CD4-positive, alpha-beta T cell treated with Interleukin-10 for 1 hour (primary cell): ENCODE measurements around the gene CA5A.

Experiments used
- DNase-seq: peaks from one replicate; pipeline ENCODE4 v3.0.0-alpha.2; 2020

The CA5A gene

DNA sequence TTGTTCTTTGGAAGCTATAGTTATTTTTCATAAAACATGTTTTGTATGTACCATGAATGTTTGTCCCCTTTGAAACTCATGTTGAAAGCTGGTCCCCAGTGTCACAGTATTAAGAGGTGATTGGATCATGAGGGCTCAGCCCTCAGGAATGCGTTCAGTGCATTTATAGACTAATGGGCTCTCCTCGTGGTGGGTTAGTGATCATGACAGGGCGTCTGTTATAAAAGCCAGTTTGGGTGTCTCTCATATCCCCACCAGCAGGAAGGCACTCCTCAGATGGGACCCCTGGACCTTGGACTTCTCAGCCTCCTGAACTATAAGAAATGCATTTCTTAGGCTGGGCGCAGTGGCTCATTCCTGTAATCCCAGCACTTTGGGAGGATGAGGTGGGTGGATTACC, 25.3 kb upstream of the CA5A start:
- no peak for DNase-seq

DNA sequence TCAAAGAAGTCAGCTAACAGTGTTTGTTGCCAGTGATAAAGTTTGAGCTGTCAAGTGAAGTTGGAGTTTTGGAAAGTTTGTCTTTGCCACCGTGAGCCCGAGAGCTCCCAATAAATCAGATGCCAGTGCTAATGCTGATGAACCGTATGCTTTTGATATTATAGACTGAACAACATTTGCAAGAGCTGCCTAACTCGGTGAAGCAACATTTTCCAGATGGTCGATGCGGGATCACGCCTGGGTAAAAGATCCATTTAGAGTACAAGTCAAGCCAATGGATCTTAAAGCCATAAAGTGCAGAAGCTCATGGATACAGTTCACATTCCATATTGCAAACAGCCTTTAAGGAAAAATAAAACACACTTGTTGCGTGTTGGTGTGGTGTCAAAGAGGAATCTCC, 24.5 kb upstream of the CA5A start:
- DNase-seq = no peak

DNA sequence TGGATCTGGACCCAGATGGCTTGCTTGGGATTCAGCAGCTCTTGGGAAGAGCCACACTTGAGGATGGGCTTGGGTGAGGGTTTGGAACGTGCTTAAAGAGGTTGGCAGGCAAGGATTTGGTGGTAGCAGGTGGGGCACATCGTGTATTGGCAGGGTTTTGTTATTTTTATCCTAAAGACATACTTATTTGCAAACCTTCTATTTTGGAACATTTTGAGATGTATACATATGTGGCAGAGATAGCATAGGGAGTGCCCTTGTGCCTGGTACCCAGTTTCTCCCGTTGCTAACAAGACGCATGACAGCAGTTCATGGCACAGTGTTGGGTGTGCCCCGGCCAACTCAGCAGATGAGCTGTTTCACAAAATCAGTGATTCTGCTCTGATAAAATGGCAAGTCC, 24.0 kb upstream of the CA5A start:
- DNase-seq = no peak

DNA sequence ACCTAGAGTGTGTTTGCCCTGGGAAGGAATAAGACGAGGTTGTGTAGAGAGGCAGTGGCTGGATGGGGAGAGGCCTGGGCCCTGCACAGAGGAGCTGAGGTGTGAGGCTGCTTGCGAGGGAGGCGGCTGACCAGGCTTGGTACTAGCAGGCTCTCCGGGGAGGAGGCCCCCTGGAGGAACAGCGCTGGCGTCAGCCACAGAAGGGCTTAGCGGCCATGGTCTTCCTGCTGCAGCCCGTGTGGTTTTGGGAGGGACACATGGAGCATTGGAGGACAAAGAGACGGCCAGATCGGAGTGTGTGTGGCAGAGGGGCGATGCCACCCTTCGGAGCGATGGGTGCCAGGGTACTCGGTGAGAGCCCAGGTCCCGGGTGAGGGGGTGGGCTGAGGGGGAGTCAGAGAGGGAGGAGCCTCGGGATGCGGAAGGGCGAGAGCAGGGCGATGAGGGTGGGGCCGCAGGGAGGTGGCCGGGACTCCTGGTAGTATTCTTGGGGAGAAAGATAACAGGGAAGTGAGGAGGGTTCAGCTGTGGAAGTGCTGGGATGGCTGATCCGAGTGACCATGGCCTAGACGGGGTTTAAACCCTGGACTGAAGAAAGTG, 23.2 kb upstream of the CA5A start:
- DNase-seq = no peak

DNA sequence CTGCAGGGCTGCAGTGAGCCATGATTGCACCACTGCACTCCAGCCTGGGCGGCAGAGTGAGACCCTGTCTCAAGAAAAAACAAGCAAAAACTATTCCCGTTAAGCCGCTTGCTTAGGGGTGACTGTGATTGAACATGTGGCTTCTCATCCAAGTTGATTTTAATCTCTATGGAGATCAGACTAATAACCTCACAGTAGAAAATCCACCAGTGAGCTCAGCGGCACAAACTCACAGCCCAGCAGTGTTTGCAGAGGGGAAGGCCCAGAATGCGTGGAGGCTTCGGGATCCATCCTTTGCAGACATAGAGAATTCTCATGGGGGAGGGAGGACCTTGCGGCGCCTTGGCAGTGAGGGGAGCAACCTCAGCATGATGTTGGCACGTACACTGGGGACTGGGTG, 22.3 kb upstream of the CA5A start:
- DNase-seq = no peak

DNA sequence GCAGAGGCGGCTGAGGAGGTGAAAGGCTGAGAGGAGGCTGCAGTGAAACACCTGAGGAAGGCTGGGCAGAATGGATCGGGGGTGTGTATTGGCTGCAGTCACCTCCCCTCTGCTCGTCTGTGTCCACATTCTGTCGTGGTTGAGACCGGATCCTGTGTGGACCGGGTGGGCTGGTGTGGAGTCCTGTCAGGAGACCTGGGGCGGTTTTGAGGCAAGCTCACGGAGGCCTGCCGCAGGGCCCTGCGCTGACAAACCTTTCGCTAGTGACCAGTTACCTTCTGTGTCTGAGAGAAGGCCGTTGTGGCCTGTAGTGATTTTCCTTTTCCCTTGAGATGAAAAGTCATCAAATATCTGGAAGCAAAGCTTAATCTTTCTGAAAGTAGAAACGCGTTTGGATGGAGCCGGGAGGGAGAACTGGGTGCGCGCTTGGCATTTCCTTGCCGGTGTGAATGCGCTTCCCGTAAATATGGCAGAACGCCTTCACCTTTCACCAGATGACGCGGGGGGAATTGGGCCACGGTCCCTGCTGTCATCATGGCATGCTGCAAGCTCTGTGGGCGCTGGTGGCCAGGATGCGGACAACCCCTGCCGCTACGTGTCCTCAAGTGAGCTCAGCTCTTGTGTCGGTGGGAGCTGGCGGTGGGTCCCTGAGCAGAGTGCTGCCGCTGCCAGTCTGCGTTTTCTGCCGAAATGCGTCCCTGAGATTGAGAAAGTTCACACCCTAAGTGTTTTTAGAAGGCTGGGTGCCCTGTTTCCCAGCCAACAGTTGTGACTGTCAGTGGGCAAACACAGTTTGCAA, 21.2 kb upstream of the CA5A start:
- no peak for DNase-seq

DNA sequence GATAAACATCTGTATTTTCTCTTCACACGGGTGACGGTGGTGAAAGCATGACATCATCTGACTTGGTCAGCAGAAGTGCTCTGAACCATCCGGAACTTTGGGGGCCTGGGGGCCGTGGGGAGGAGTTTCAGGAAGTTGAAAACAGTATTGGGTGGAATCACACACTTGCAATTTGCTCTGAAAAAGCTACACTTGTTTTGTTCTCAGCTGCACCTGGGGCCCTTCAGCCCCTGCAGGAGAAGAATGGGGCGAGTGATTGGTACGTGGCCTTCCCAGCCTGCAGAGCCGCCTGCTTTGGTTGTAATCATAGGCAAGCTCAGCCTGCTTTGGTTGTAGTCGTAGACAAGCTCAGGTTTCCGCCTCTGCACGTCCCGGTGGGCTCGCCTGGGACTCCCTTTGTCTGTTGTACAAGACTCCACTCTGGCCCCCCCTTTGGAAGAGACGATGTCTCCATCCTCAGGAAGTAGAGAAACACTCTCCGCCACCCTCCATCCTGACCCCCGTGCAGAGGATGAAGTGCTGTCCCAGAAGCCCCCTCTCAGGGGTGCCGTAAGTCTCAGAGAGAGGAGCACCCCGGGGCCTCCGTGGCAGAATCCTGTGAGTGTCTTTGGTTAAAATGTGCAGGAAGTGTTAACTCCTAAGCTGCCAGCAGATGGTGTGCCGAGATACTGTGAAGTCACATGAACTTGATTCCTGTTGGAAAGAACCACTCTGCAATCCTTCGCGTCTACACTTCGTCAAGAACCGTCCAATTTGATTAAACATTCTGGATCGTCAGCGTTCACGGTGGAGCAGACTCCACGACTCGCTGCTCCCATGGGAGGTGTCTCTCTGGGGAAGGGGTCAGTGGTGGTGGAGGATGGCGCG, 20.3 kb upstream of the CA5A start:
- peak; percentile 79 for DNase-seq

DNA sequence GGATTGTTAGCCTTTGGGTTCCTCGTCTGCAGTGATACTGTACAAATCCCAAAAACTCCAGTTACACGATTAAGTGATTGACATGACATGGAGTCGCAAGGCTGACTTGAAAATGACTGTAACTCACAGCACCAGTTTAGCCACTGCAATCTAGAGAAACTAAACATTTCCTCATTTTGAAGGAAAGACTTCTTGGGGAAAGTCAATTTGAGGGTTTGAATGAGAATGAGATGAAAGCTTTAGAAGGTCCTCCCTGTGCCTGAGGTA, 19.7 kb upstream of the CA5A start:
- no peak for DNase-seq

DNA sequence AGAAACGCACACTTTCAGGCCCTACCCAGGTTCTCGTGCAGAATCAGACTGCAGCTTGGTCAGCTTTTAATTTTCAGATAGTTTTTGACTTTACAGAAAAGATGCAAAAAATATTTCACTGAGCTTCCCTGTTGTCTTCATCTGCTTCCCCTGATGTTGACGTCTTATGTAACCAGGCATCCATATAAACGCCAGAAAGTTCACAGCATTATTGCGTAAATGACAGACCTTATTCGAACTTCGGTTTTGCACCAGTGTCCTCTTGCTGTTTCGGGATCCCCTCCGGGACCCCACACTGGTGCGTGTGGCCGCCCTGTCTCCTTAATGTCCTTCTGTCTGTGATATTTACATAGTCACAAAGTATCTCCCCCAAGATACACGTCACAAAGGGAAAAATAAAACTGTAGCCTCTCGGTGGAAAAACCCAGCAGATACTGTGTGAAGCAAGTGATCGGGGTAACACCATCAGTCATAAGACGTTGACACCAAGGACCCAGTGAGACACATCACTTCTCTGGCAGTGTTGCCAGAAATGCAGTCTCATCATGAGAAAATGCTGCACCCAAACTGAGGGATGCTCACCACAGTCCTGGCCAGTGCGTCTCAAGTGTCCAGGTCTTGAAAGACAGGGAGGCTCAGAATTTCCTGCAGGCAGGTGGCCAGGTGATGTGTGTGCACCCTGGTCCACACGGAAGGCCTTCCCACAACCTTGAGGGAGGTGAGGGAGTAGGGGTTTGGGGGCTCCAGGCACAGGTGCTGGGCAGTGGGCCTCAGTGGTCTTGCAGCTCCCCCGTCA, 19.2 kb upstream of the CA5A start:
- DNase-seq = no peak

DNA sequence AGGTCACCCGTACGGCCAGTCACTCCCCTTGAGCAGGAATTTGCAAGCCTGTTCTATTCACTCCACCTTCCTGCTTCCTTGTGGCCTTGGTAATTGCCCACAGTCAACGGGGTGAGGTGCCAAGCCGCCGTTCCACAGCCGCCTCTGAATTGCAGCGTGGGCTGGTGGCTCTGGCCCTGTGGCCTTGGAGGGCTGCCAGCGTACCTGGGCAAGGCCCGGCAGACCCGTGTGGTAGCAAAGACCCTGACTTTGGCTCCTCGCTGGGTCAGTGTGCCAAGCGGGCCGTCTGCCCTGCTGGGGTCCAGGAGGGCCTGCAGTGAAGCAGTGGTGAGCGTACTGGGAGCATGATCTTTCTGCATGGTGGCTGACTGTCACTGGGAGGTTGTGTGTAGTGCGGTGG, 18.5 kb upstream of the CA5A start:
- no peak for DNase-seq

DNA sequence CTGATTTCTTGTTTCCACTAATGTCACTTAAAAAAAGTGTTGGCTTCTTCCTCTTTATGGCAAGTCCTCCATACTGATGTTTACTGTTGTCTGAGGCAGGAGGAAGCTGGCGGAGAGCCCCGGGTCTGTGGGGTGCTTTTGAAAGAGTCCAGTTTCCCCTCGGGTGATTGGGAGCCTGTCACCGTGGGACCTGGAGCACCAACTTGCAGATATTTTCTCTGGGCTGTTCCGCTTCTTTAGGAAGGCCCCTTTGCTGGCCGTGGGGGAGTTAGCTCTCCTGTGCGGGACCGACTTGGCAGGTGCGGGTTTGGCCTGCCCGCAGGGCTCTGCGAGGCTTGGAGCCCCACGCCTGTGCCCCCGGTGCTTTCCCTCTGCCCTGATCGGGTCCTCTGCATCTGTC, 18.0 kb upstream of the CA5A start:
- DNase-seq = no peak

DNA sequence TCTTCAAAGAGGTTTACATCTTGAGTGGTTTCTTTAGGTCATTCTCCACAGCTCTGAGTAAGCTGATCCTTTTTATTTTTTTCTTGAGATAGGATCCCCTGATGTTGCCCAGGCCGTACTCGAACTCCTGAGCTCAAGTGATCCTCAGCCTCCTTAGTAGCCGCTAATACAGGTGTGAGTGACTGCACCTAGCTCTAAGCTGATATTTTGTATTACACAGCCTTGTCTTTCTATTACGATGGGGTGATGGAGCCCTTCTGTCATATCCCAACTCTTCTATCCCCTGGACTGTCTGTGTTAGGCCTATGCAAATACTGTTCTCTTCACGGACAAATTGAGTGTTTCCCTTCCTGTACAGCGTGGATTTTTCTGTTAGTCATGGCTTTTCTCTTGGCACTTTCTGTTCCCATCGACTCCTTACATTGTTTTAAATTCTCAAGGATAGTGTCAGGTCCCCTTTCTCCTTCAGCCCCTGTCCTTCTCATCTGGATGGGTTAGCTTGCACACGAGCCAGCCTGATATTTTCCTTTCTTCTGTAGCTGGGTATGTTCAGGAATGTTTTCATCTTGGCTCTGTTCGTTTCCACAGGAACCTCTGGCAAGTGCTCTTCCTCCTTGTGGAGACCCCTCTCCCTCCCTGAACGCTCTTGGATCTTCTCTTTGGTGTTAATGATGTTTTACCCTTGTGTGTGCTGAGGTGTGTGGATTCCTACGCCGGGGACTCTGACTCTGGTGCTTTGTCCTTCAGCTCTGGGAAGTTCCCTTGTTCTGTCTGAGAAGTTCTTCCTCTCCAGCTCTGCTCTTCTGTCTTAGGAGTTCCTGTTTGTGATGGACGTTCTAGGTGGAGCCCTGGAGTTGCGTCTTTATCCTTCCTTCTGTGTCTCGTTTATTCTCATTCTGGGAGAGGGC, 17.2 kb upstream of the CA5A start:
- DNase-seq = no peak

DNA sequence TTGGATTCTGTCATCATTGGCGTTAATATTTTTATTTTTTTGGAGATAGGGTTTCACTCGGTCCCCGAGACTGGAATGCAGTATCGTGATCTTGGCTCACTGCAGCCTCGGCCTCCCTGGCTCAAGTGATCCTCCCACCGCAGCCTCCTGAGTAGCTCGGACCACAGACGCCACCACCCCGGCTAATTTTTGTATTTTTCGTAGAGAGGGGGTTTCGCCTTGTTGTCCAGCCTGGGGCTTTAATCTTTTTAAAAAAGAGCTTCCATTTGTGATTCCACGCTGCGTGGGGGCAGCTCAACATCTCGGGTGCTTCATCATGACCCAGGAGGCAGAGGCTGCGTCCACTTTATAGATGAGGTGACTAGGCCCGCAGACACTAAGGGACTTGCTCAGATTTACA, 16.4 kb upstream of the CA5A start:
- no peak for DNase-seq

DNA sequence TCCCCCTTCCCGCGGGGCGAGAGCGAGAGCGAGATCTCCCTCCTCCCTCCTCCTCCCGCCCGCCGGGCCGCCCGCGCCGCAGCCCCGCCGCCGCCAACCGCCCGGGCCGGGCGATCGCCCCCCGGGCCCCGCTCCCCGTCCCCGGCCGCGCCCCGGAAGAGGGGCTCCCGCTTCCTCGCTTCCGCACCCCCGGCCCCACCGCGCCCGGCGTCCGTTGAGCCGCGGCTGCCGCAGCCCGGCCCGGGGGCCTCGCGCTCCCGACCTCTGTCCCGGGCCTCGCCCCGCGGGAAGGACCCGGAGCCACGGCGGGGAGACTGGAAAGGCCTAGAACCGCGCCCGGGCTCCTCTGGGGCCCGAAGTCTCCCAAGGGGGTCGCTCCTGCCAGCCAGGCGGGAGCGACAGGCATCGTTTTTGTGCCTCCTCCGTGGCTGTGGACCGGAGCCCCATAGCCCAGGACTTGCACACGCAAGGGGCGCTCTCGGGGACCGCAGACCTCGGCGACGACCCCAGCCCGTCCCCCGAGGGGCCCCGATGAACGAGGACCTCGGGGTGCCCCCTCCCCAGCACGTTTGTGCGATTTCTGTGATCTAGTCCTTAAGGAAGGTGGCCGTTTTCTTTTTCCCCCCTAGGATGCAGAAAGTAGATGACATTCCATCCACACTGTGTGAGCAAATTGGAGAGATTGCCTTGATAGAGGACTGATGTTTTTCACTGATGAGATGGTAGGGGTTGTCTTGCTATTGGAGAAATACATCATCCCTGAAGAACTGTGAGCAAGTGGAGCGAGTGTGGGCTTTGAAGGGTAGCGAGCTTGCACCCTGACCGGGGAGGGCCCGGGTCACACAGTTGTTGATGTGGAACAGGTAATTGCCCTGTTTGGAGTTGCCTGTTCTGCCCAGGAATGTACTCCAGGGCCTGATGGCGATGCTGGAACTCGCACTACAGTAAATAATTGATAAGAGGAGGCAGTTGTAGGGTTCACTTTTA, 15.5 kb upstream of the CA5A start:
- DNase-seq = no peak

DNA sequence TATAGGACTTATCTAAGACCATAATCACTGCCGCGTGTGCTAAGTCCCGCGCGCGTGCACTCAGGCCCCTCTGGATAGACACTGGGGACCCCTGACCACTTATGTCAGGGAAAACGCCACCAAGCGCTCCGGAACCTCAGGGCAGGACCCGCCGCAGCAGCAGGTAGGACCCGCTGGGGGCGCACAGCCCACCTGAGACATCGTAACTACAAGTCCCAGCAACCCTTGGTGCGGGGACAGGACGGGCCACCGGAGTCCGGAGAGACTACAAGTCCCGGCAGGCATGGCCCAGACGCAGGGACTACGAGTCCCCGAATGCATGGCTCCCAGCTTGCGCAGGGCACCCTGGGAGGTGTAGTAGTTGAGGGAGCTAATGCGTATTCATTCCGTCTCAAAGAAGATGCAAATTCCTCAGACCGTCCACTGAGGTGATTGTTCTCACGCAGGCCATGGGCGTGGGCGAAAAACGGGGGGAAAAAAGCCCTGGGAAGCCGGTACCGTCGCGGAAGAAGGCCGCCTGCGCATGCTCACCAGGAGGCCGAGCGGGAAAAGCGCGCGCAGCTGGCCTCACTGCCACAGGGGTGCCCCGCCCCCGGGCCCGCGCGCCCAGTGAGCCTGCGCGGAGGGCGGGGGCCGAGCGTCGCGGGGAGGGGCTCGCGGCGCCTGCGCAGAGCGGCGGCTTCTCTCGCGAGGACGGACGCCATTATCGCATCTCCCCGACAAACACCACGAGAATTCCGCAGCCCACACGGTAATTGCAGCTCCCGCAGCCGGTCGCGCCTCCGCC, 14.6 kb upstream of the CA5A start, which contains the start of gene BANP:
TSS of gene BANP (plus strand) at position 670 of the 787 bp plus-strand sequence. CDS start 23,682 bp downstream, outside the sequence.
- DNase-seq = peak; percentile 98

DNA sequence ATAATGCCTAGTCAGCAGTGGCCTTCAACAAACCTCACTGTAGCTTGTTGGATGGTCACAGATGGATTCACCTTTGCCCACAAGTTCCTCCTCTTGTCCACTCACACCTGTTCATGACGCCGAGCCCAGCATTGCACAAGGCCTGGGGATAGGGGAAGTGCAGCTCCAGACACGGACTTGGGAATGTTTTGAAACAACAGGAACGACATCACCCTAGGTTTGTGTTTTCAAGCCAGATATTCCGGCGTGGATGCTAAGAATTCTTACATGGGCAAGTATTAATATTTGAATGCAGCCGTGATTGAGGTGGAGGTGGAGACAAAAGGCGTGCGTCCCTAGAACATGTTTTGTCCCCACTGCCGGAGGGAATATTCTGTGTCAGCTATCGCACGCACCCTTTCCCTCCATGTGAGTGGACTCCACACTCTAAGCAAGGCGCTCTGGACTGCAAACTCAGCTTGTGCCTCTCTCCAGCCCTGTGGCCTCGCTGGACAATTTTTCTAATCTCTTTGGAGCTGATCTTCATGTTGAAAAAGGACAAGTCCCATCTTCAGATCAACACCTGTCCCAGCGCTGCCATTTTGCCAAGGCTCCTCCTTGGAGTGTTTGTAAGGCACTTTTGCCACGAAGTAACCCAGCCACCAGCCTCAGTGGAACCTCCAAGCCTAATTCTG, 12.9 kb upstream of the CA5A start:
- DNase-seq = no peak

DNA sequence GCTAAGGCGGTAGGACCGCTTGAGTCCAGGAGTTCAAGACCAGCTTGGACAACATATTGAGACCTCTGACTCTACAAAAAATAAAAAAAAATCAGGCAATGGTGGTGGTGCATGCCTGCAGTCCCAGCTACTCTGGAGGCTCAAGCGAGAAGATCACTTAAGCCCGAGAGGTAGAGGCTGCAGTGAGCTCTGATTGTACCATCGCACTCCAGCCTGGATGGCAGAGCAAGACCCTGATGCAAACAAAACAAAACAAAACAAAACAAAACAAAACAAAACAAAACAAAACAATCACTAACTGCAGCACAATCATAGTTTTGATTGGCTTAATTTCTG, 12.4 kb upstream of the CA5A start:
- DNase-seq = no peak

DNA sequence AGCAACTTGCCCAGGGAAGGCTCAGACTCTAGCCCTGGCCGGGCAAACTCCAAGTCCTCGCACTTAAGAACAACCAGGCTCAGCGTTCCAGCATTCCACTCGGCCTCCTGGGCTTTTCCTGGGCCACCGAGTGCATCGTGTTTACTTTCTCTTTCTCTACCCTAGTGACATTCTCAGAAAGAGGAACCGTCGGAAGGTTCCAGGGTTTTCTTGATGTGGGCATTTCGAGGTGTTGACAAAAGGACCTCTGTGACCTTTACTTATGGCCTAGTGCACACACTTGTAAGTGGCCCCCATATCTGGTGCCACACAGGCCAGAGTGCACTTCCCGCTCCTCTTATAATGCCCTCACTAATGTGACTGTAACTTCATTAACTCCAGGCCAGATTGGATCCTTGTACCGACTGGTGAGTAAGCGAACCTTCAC, 11.8 kb upstream of the CA5A start:
- DNase-seq = no peak

DNA sequence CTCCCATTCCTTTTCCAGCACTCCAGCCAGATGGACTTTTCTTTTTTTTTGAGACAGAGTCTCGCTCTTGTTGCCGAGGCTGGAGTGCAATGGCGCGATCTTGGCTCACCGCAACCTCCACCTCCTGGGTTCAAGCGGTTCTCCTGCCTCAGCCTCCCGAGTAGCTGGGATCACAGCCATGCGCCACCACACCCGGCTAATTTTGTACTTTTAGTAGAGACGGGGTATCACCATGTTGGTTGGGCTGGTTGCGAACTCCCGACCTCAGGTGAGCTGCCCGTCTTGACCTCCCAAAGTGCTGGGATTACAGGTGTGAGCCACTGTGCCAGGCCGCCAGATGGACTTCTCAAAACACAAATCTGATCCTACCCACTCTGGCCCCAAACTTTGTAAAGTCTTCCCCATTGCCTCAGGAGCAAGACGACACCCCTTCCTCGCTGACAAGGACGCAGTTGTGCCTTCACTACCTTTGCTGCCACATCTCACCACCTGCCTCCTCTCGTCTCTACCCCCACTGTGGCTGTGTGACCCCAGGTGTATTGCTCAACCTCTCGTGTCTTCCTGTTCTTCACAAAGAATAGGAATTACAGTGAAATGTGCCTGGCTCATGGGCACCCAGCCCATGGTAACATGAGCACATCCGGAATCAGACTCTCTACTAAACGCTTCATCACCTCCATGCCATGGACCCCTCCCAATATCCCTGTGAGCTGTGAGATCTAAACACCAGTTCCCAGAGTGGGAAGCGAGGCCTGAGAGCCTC, 11.2 kb upstream of the CA5A start:
- no peak for DNase-seq
